Non-pigmented ciliary epithelial cell (primary cell): ENCODE measurements around the gene HSPA14.
"Not testable (repeated sequence)": the region's sequence is repeated elsewhere in the genome, so short reads cannot be mapped to it uniquely, and the experiment has no call there.

Experiments
- DNase-seq: peaks from one replicate; pipeline ENCODE4 v3.0.0-alpha.2; 2010; ENCODE audit warnings: low read depth

Gene HSPA14

GRCh38 chr10:14837003-14837756 lies 926 bp upstream of the HSPA14 start:
- peak; percentile 10 for DNase-seq

- no peak for DNase-seq
Observed at GRCh38 chr10:14838582-14839304, 637 bp downstream of the HSPA14 start.

GRCh38 chr10:14839305-14839695 lies 1.2 kb downstream of the HSPA14 start:
- DNase-seq, result no peak

- DNase-seq, result no peak
Observed at GRCh38 chr10:14840178-14840577, 2.1 kb downstream of the HSPA14 start.

- no peak for DNase-seq
Observed at GRCh38 chr10:14843327-14843988, 5.4 kb downstream of the HSPA14 start.

- DNase-seq, result no peak
Observed at GRCh38 chr10:14844948-14845347, 6.8 kb downstream of the HSPA14 start.

- no peak for DNase-seq
Observed at GRCh38 chr10:14852236-14852635, 14.1 kb downstream of the HSPA14 start.

GRCh38 chr10:14855453-14855852 lies 17.3 kb downstream of the HSPA14 start:
- DNase-seq, result no peak

- no peak for DNase-seq
Observed at GRCh38 chr10:14858338-14858960, 20.3 kb downstream of the HSPA14 start.

GRCh38 chr10:14859043-14859442 lies 20.9 kb downstream of the HSPA14 start:
- no peak for DNase-seq

GRCh38 chr10:14859775-14860174 lies 21.7 kb downstream of the HSPA14 start:
- DNase-seq, result no peak

- DNase-seq, result no peak
Observed at GRCh38 chr10:14860791-14861190, 22.7 kb downstream of the HSPA14 start.

GRCh38 chr10:14864466-14864865 lies 26.4 kb downstream of the HSPA14 start:
- not testable (repeated sequence) for DNase-seq

GRCh38 chr10:14864871-14865270 lies 26.8 kb downstream of the HSPA14 start:
- not testable (repeated sequence) for DNase-seq

- peak; percentile 58 for DNase-seq
Observed at GRCh38 chr10:14873090-14873760, 35.1 kb downstream of the HSPA14 start.

- no peak for DNase-seq
Observed at GRCh38 chr10:14875941-14876340, 37.8 kb downstream of the HSPA14 start.

- DNase-seq, result no peak
Observed at GRCh38 chr10:14876764-14877163, 38.7 kb downstream of the HSPA14 start.

- peak; percentile 59 for DNase-seq
Observed at GRCh38 chr10:14878266-14879123, 40.4 kb downstream of the HSPA14 start, which contains the start of gene SUV39H2. Gene SUV39H2, plus strand, starts transcription at chr10:14878866. Its CDS starts 23 bp downstream, at chr10:14878889.

- DNase-seq, result no peak
Observed at GRCh38 chr10:14879124-14879927, 41.2 kb downstream of the HSPA14 start.

GRCh38 chr10:14879928-14880193 lies 41.8 kb downstream of the HSPA14 start:
- no peak for DNase-seq
